ENCODE measurements around the gene KHK.
"Not testable (repeated sequence)": the region's sequence is repeated elsewhere in the genome, so short reads cannot be mapped to it uniquely, and the experiment has no call there.

KHK gene

GRCh38 chr2:27115519-27115918 lies 28.9 kb downstream of the KHK start:
- H3K4me1 ChIP-seq (ENCODE audit: control insufficient read depth in 1 of 2, insufficient read depth in 2 of 2, low read length in 2 of 2) = peaks cover 4 to 9% of the 10 kb centered on the region in 2 donors
- H3K36me3 ChIP-seq (ENCODE audit: control insufficient read depth in 1 of 2, insufficient read depth in 2 of 2, low read length in 2 of 2) = no peaks in the 10 kb centered on the region
- no peak overlapping the region for H3K27ac ChIP-seq (ENCODE audit: low read depth, low read length)
- peaks cover 12% of the 10 kb centered on the region in 2 donors for H3K27me3 ChIP-seq (ENCODE audit: control insufficient read depth in 1 of 2, insufficient read depth in 2 of 2, low read length in 2 of 2)
- H3K9ac ChIP-seq (ENCODE audit: low read depth in 1 of 2, low read length in 2 of 2) = no peak overlapping the region
- no peaks in the 10 kb centered on the region for H3K9me3 ChIP-seq (ENCODE audit: control insufficient read depth in 1 of 2, low read length in 2 of 2)
- H3K4me3 ChIP-seq (ENCODE audit: low read depth in 1 of 2, low read length in 2 of 2) = no peak overlapping the region

GRCh38 chr2:27117995-27118524 lies 31.5 kb downstream of the KHK start:
- Histone ChIP-seq H3K9me3 (ENCODE audit: control insufficient read depth in 1 of 2, low read length in 2 of 2) (no peaks in the 10 kb centered on the region), H3K9ac (ENCODE audit: low read depth in 1 of 2, low read length in 2 of 2) (no peak overlapping the region), H3K27me3 (ENCODE audit: control insufficient read depth in 1 of 2, insufficient read depth in 2 of 2, low read length in 2 of 2) (peaks cover 12% of the 10 kb centered on the region in 2 donors), H3K4me3 (ENCODE audit: low read depth in 1 of 2, low read length in 2 of 2) (peak overlapping the region; percentile 37 to 58), H3K27ac (ENCODE audit: low read depth, low read length) (no peak overlapping the region), H3K4me1 (ENCODE audit: control insufficient read depth in 1 of 2, insufficient read depth in 2 of 2, low read length in 2 of 2) (peaks cover 5 to 14% of the 10 kb centered on the region in 2 donors), H3K36me3 (ENCODE audit: control insufficient read depth in 1 of 2, insufficient read depth in 2 of 2, low read length in 2 of 2) (no peaks in the 10 kb centered on the region)

GRCh38 chr2:27118525-27119329 lies 32.2 kb downstream of the KHK start, which contains the start of gene CGREF1:
Gene CGREF1 (minus strand): TSS chr2:27119128. CDS start chr2:27104366, 14,762 bp downstream.
- no peaks in the 10 kb centered on the region for H3K36me3 ChIP-seq (ENCODE audit: control insufficient read depth in 1 of 2, insufficient read depth in 2 of 2, low read length in 2 of 2)
- H3K4me3 ChIP-seq (ENCODE audit: low read depth in 1 of 2, low read length in 2 of 2) = peak within 1 kb of the TSS; percentile 64 to 75
- H3K9ac ChIP-seq (ENCODE audit: low read depth in 1 of 2, low read length in 2 of 2) = no peak within 1 kb of the TSS
- H3K4me1 ChIP-seq (ENCODE audit: control insufficient read depth in 1 of 2, insufficient read depth in 2 of 2, low read length in 2 of 2) = peaks cover 9 to 20% of the 10 kb centered on the region in 2 donors
- H3K27me3 ChIP-seq (ENCODE audit: control insufficient read depth in 1 of 2, insufficient read depth in 2 of 2, low read length in 2 of 2) = peaks cover 12% of the 10 kb centered on the region in 2 donors
- H3K27ac ChIP-seq (ENCODE audit: low read depth, low read length) = no peak within 1 kb of the TSS
- H3K9me3 ChIP-seq (ENCODE audit: control insufficient read depth in 1 of 2, low read length in 2 of 2) = no peaks in the 10 kb centered on the region

GRCh38 chr2:27119330-27119670 lies 32.7 kb downstream of the KHK start:
- H3K4me1 ChIP-seq (ENCODE audit: control insufficient read depth in 1 of 2, insufficient read depth in 2 of 2, low read length in 2 of 2) = peaks cover 9 to 25% of the 10 kb centered on the region in 2 donors
- not testable (repeated sequence) for H3K9ac ChIP-seq (ENCODE audit: low read depth in 1 of 2, low read length in 2 of 2); H3K36me3 ChIP-seq (ENCODE audit: control insufficient read depth in 1 of 2, insufficient read depth in 2 of 2, low read length in 2 of 2); H3K9me3 ChIP-seq (ENCODE audit: control insufficient read depth in 1 of 2, low read length in 2 of 2); H3K27ac ChIP-seq (ENCODE audit: low read depth, low read length)
- peak overlapping the region; percentile 64 to 75 for H3K4me3 ChIP-seq (ENCODE audit: low read depth in 1 of 2, low read length in 2 of 2)
- H3K27me3 ChIP-seq (ENCODE audit: control insufficient read depth in 1 of 2, insufficient read depth in 2 of 2, low read length in 2 of 2) = peaks cover 12% of the 10 kb centered on the region in 2 donors

GRCh38 chr2:27121906-27122305 lies 35.3 kb downstream of the KHK start:
- no peak overlapping the region for H3K27ac ChIP-seq (ENCODE audit: low read depth, low read length)
- no peaks in the 10 kb centered on the region for H3K9me3 ChIP-seq (ENCODE audit: control insufficient read depth in 1 of 2, low read length in 2 of 2)
- peaks cover 12% of the 10 kb centered on the region in 2 donors for H3K27me3 ChIP-seq (ENCODE audit: control insufficient read depth in 1 of 2, insufficient read depth in 2 of 2, low read length in 2 of 2)
- no peak overlapping the region for H3K4me3 ChIP-seq (ENCODE audit: low read depth in 1 of 2, low read length in 2 of 2)
- H3K9ac ChIP-seq (ENCODE audit: low read depth in 1 of 2, low read length in 2 of 2) = no peak overlapping the region
- H3K4me1 ChIP-seq (ENCODE audit: control insufficient read depth in 1 of 2, insufficient read depth in 2 of 2, low read length in 2 of 2) = peaks cover 9 to 27% of the 10 kb centered on the region in 2 donors
- no peaks in the 10 kb centered on the region for H3K36me3 ChIP-seq (ENCODE audit: control insufficient read depth in 1 of 2, insufficient read depth in 2 of 2, low read length in 2 of 2)

GRCh38 chr2:27122791-27123190 lies 36.2 kb downstream of the KHK start:
- H3K4me3 ChIP-seq (ENCODE audit: low read depth in 1 of 2, low read length in 2 of 2) = peak overlapping the region; percentile 74 to 89
- no peak overlapping the region for H3K27ac ChIP-seq (ENCODE audit: low read depth, low read length)
- H3K9ac ChIP-seq (ENCODE audit: low read depth in 1 of 2, low read length in 2 of 2) = peak overlapping the region in 1 of 2 donors; percentile 63

GRCh38 chr2:27123302-27124150 lies 37.0 kb downstream of the KHK start, which contains the start of gene ABHD1:
Gene ABHD1 (plus strand): TSS chr2:27123815. CDS start chr2:27123949, 134 bp downstream.
- Histone ChIP-seq H3K27me3 (ENCODE audit: control insufficient read depth in 1 of 2, insufficient read depth in 2 of 2, low read length in 2 of 2) (peaks cover 5 to 8% of the 10 kb centered on the region in 2 donors), H3K9me3 (ENCODE audit: control insufficient read depth in 1 of 2, low read length in 2 of 2) (no peaks in the 10 kb centered on the region), H3K36me3 (ENCODE audit: control insufficient read depth in 1 of 2, insufficient read depth in 2 of 2, low read length in 2 of 2) (no peaks in the 10 kb centered on the region), H3K4me1 (ENCODE audit: control insufficient read depth in 1 of 2, insufficient read depth in 2 of 2, low read length in 2 of 2) (peaks cover 9 to 24% of the 10 kb centered on the region in 2 donors), H3K27ac (ENCODE audit: low read depth, low read length) (peak within 1 kb of the TSS; percentile 4), H3K4me3 (ENCODE audit: low read depth in 1 of 2, low read length in 2 of 2) (peak within 1 kb of the TSS; percentile 74 to 89), H3K9ac (ENCODE audit: low read depth in 1 of 2, low read length in 2 of 2) (peak within 1 kb of the TSS; percentile 41 to 63)

More at GRCh38 chr2:27122791-27123190, 36.2 kb downstream of the KHK start:
- H3K36me3 ChIP-seq (ENCODE audit: control insufficient read depth in 1 of 2, insufficient read depth in 2 of 2, low read length in 2 of 2) = no peaks in the 10 kb centered on the region
- peaks cover 12% of the 10 kb centered on the region in 2 donors for H3K27me3 ChIP-seq (ENCODE audit: control insufficient read depth in 1 of 2, insufficient read depth in 2 of 2, low read length in 2 of 2)
- no peaks in the 10 kb centered on the region for H3K9me3 ChIP-seq (ENCODE audit: control insufficient read depth in 1 of 2, low read length in 2 of 2)
- peaks cover 9 to 27% of the 10 kb centered on the region in 2 donors for H3K4me1 ChIP-seq (ENCODE audit: control insufficient read depth in 1 of 2, insufficient read depth in 2 of 2, low read length in 2 of 2)

GRCh38 chr2:27125104-27125503 lies 38.5 kb downstream of the KHK start:
- peaks cover 5 to 18% of the 10 kb centered on the region in 2 donors for H3K4me1 ChIP-seq (ENCODE audit: control insufficient read depth in 1 of 2, insufficient read depth in 2 of 2, low read length in 2 of 2)
- H3K9me3 ChIP-seq (ENCODE audit: control insufficient read depth in 1 of 2, low read length in 2 of 2) = no peaks in the 10 kb centered on the region
- H3K36me3 ChIP-seq (ENCODE audit: control insufficient read depth in 1 of 2, insufficient read depth in 2 of 2, low read length in 2 of 2) = peaks cover 2 to 13% of the 10 kb centered on the region in 2 donors
- no peak overlapping the region for H3K27ac ChIP-seq (ENCODE audit: low read depth, low read length)
- no peak overlapping the region for H3K9ac ChIP-seq (ENCODE audit: low read depth in 1 of 2, low read length in 2 of 2)
- H3K4me3 ChIP-seq (ENCODE audit: low read depth in 1 of 2, low read length in 2 of 2) = no peak overlapping the region
- peaks cover 0 to under 1% of the 10 kb centered on the region in 2 donors for H3K27me3 ChIP-seq (ENCODE audit: control insufficient read depth in 1 of 2, insufficient read depth in 2 of 2, low read length in 2 of 2)

GRCh38 chr2:27126252-27126710 lies 39.7 kb downstream of the KHK start:
- H3K4me3 ChIP-seq (ENCODE audit: low read depth in 1 of 2, low read length in 2 of 2) = no peak overlapping the region
- no peaks in the 10 kb centered on the region for H3K27me3 ChIP-seq (ENCODE audit: control insufficient read depth in 1 of 2, insufficient read depth in 2 of 2, low read length in 2 of 2)
- H3K9ac ChIP-seq (ENCODE audit: low read depth in 1 of 2, low read length in 2 of 2) = no peak overlapping the region
- peaks cover 5 to 18% of the 10 kb centered on the region in 2 donors for H3K4me1 ChIP-seq (ENCODE audit: control insufficient read depth in 1 of 2, insufficient read depth in 2 of 2, low read length in 2 of 2)
- no peaks in the 10 kb centered on the region for H3K9me3 ChIP-seq (ENCODE audit: control insufficient read depth in 1 of 2, low read length in 2 of 2)
- peaks cover 8 to 25% of the 10 kb centered on the region in 2 donors for H3K36me3 ChIP-seq (ENCODE audit: control insufficient read depth in 1 of 2, insufficient read depth in 2 of 2, low read length in 2 of 2)
- no peak overlapping the region for H3K27ac ChIP-seq (ENCODE audit: low read depth, low read length)

All from duodenal mucosa (tissue), 2 donors.